Activated CD4-positive, alpha-beta T cell treated with anti-CD3 and anti-CD28 coated beads for 1 hour (primary cell): ENCODE data around the gene NEK10.
A peak's percentile ranks its signal among the peaks of the same experiment; 100 is the strongest.
"Not testable (repeated sequence)": the region's sequence is repeated elsewhere in the genome, so short reads cannot be mapped to it uniquely, and the experiment has no call there.

Source experiments
- DNase-seq: peaks from one replicate; pipeline ENCODE4 v3.0.0-alpha.2; 2020

Gene NEK10, protein sequence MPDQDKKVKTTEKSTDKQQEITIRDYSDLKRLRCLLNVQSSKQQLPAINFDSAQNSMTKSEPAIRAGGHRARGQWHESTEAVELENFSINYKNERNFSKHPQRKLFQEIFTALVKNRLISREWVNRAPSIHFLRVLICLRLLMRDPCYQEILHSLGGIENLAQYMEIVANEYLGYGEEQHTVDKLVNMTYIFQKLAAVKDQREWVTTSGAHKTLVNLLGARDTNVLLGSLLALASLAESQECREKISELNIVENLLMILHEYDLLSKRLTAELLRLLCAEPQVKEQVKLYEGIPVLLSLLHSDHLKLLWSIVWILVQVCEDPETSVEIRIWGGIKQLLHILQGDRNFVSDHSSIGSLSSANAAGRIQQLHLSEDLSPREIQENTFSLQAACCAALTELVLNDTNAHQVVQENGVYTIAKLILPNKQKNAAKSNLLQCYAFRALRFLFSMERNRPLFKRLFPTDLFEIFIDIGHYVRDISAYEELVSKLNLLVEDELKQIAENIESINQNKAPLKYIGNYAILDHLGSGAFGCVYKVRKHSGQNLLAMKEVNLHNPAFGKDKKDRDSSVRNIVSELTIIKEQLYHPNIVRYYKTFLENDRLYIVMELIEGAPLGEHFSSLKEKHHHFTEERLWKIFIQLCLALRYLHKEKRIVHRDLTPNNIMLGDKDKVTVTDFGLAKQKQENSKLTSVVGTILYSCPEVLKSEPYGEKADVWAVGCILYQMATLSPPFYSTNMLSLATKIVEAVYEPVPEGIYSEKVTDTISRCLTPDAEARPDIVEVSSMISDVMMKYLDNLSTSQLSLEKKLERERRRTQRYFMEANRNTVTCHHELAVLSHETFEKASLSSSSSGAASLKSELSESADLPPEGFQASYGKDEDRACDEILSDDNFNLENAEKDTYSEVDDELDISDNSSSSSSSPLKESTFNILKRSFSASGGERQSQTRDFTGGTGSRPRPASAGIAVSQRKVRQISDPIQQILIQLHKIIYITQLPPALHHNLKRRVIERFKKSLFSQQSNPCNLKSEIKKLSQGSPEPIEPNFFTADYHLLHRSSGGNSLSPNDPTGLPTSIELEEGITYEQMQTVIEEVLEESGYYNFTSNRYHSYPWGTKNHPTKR

DNA sequence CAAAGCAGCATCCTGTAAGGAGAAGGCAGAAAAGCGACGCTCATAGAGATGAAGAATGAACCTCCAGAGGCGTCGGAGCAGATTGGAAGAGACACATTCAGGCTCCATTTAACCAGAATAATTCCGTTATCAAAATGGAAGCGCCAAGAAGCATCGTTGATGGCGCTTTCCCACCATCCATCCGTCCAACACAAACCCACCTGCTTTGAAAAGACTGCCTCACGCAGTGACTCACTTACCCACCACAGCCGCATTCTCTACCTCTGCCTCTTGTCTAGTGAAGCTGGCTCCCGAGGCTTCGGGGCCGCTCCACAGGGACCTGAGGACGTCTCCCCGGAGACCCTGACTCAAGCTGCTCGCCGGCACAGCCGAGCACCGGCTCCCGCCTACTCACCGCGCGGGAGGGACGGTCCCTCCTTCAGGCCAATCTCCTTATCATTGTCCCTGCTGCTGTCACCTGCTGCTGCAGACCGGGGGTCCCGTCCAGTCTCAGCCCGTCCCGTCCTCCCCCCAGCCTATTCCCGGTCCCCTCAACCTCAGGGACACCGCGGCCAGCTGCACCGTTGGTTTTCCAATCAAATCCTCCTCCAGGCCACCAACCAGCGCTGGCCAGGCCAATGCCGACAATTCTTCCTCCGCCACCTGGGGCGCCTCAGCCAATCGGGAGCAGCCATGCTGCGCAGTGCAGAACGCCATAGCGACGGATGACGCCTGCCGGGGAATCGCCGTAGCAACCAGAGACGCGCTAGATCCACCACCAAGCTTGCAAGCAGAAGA lies at the start of gene NEK10:
Gene NEK10, minus strand, starts transcription at position 553 of the 777 bp plus-strand sequence. CDS start 16,501 bp downstream, outside the sequence.
- peak; percentile 89 for DNase-seq

DNA sequence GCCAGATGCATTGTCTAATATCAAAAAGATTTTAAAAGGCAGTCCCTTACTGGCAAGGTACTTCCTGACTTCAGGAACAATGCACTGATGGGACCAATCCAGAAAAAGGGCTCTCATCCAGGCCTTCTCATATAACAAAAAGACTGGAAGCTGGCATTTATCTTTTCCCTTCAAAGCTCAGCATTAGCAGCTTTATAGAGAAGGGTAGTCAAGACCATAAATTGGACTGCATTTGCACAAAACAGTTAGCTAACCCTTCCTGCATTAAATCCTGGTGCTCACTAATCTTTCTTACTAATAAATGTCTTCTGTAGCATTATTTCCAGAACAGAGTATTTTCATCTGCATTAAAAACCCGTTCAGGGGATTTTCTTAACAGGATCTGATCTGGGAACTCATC lies 46.0 kb upstream of the NEK10 start:
- DNase-seq: no peak

DNA sequence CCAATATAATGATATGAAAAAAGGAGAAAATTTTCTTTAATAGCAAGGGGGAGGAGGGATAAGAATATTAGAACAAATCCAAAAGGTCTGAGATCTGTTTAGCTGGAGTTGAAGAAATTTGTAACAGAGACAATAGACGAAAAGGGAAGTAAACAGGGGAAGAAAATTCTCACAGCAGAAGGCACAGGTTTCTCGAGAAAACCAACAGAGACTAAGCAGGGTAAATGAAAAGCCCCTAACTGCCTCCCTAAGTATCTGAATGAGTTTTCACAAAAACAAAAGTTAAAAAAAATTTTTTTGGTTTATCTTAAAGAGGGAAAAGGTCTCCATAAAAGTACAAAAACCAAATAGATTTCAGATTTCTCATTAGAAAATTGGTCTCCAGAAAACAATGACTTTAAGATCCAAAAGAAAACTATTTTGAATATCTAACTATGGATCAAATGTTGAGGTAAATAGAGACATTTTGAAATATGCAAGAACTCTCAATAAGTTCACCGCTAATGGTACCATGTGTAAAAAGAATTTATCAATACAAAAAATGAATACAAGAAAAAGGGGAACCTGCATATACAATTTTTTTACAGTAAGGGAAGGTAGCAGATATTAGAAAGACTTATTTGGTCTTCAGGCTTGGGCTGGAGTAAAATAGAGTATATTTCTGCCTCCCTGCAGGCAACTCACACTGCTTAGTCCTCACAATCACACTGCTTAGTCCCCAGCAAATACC lies 23.9 kb upstream of the NEK10 start:
- DNase-seq: no peak

DNA sequence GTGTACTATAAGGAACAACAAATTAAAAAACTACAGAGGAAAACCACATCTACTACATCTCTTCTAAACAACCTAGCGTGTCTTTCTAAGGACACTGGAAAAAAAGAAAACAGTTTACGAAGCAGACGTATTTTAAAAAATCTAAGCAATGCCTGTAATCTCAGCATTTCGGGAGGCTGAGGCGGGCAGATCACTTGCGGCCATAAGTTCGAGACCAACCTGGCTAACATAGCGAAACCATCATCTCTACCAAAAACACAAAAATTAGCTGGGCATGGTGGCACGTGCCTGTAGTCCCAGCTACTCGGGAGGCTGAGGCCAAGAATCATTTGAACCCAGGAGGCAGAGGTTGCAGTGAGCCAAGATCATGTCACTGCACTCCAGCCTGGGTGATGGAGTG lies 23.2 kb upstream of the NEK10 start:
- not testable (repeated sequence) for DNase-seq

DNA sequence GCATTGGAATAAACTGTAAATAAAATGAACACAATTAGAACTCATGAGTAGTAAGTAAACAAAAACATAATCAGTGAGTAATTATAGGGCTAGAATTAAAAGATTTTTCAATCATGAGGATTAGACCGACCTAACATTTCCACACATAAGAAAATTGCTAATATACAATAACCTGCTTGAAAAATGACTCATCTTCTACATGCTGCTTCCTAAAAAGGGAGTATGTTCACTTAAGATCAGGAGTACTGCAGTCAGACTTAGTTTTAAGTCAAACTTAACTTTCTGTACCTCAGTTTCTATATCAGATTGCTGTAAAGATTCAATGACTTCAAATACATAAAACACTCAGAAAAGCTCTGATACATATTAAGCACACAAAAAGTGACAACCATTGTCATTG lies 22.6 kb upstream of the NEK10 start:
- no peak for DNase-seq

DNA sequence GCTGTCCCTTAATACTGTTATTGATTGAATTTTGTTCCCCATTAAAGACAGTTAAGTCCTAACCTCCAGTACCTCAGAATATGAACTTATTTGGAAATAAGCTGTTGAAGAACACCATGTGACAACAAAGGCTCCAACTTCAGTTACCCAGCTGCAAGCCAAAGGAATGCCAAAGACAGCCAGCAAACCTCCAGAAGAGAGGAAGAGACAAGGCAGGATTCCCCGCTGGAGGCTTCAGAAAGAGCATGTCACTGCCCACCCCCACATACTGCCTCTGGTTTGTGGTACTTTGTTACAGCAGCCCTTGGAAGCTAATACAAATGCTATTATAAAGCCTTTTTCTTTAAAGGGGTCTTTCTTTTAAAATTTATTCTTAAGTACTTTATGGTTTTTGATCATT lies 18.4 kb upstream of the NEK10 start:
- DNase-seq: no peak

DNA sequence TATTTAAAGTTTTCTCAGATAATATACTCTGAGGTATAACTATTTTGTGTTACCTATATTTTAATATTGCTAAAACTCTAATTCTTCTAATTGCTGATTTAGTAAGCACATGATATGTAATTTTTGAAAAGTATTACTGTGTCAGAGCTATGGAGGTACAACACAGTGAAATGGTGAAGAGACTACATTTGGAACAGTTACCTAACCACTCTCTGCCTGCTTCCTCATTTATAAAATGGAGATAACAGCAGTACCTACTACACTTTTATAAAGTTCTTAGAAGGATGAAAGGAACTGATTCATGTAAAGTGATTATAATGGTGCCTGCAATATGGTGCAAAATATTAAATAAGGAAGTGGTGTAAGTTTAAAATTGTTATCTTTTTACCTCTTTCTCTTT lies 16.3 kb upstream of the NEK10 start:
- DNase-seq: no peak

DNA sequence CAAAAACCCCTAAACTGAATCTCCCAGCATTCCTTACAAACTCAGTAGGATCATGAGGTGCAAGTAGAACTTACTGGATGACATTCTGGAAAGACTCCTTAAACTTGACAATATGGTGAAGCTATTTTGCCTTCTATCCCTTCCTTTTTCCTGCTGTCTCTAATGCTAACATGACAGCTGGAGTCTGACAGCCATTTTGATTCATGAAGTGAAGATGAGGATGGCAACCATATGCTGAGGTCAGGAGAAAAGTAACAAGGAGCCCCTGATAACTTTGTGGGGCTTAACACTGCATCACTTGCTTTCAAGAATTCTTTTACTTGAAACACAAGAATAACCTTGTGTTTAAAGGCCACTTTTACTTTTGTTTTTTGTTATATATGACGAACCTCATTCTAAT lies 15.0 kb upstream of the NEK10 start:
- DNase-seq: no peak

DNA sequence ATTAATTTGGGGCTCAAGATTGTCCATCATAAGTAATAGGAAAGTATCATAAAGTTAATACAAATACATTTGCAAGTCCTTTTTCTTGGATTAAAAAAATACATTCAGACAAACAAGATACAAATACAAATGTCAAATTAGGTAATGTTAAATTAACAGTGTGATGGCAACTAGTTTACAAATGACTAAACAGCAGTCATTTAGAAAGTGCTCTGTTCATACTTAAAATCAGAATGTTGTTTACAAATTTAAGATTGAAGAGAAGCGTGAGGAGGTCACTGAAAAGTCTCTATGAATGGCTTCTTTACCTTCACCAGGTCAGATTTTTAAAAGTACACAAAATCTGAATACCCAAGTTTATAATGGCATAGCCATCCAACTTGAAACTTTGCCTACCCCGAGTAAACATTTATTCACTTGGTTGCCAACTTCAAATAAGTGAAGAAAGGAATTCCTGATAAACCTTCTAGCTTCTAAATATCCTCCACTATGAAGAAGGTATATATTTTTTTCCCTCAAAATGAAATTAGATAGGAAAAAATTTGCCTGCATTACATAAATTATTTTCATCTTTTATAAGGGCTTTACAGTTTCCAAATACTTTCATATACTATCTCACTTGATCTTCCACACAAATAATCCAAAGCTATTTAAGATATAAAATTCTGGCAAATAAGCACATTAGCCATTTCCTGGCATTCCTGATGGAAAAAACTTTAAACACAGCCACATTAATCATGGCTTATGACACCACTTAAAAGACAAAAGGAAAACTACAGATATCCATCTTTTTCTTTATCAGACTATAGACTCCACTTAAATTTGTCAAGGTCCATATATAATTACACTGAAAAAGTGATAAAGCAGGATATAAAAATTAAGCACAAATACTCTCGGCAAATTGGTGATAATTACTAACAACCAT lies 11.5 kb upstream of the NEK10 start:
- DNase-seq: no peak

DNA sequence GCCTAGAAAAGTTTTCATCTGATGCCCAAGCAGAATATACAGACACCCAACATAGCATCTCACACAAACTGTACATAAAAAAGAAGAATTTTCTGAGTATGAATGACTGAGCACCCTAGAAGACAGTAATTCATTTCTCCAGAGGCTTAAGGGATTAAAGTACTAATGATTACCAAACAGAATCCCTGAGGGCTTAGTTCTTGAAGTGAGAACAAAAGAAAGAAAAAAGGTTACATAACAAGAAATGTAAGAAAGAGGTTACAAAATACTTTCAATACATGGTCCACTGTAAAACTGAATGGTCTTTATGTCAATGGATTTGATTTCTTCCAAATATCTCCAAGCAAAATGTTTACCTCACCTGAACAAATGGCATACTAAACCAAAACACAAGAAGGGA lies 9.1 kb upstream of the NEK10 start:
- DNase-seq: no peak

DNA sequence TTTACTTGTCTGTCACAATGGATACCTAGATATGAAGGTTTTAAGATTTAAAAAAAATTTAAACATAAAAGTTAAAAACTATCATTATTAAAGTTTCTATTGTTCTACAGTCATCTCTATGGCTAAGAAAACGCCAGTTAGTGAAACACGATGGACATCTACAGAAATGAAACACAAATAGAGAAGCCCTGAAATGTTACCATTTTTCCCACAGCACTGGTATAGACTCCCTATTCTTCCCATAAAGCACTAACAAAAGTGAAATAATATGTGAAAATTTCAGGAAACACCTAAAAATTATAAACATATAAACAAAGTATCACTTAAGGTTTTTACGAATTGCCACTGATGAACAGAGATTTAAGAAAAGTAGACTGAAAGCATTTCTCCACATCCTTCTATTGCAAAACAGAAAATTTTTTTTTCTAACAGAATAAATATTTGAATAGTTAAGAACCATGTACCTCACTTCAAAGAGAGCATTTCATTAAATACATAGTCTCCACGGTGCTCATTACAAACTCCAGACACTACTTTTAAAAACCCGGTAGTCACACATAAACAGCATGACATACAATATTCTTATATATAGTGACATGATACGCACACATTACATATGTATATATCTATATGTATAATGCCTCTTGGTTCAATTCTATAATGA lies 7.1 kb upstream of the NEK10 start:
- DNase-seq: no peak

DNA sequence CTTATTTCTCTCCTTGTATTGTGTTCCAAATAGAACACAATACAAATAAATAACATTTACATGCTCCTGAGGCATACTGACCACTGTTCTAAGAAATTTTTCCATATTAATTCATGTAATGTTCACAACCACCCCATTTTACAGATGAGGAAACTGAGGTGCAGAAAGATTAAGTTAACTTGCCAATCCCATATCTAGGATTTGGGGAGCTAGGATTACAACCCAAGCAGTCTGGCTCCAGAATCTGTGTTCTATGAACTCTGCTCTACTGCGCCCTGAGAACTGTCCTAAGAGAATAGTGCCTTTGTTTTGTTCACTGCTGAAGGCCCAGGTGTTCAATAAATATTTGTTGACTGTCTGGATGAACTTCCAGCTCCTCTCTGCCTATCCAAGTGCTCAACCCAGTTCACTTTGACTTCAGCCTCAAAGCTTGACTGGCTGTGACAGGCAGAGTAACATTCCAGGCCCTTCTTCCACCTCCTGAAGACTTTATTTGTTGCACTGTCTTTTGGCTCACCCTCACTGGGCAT lies 3.1 kb downstream of the NEK10 start:
- no peak for DNase-seq

DNA sequence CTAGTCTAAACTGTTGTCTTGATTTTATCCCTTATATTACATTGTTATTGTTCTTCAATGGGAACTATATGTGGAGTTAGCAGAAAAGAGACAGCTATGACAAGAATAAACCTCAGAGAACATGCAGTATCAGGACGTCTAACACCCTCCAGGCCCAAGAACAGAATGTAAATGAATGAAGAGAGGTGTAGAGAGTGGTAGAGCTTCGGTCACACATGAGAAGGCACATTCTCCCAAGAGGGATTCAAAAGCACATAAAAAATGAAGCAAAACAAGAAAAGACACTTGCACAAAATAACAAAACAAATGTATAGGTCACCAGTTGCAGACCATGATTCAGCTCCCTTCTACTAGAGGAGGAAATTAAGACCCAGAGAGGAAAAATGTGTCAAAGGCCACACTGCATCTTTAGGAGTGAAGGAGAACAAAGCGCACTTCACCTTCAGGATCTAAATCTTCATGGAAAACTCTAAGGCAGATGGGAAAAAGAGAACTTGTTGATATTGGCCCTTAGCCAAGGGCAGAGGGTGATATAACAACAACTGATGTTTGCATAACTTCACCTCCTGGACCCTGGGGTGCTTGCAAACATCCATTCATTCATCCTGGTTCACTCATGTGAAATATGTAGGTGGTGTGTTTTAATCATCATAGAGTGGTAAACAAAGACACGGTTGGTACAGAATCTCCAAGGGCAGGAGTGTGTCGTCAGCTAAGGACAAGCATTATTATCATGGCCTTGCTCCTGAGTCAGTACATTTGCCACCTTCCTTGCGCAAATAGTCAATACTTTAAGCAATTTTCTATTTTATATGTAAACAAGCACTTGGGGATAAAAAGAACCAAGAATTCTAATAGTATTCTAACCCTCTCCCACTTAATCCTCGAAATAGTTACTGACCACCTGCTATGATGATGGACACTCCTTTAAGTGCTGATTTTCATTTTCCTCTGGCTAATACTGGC lies 8.8 kb downstream of the NEK10 start:
- no peak for DNase-seq

DNA sequence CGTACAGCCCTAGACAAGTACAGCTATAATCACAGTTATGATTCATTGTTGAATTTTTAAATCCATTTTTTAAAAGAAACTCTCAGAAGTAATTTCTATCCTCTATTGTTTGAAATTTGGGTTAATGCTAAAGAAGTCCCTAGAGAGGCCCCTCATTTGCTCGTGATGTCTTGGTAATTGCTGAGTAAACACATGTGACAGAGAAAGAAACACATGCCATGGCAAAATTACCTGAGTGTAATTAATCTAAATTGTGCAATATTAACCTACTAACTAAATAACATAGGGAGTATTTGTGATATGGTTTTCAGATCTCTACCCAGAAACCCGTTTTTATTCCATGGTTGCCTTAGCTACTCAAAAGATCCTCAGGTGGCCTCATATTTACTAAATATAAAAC lies 10.8 kb downstream of the NEK10 start:
- no peak for DNase-seq

DNA sequence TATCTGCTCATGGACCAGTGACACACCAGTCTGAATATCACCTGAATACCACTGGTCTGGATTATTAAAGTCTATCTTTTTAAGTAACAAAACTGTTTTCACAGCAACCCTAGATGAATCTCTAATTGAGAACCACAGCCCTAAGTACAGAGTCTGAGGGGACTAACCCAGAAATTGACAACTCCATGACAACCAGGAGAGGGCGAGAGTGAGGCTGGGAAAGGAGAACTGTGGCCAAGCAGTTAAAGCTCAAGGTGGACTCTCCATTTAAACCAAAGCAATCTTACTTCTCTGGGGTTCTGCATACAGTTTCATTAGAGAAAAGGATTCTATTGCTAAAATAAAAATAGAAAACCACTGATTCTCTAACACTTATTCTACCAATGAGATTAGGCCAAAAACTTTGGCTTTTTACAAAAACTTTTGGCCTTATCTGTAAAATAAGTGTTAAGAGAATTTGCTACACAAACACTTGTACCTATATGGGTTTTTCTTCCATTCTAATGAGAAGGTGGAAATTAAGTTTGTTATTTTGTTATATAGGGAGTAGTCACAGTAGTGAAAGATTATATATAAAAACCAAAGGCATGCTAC lies 11.4 kb downstream of the NEK10 start:
- DNase-seq: peak; percentile 15

DNA sequence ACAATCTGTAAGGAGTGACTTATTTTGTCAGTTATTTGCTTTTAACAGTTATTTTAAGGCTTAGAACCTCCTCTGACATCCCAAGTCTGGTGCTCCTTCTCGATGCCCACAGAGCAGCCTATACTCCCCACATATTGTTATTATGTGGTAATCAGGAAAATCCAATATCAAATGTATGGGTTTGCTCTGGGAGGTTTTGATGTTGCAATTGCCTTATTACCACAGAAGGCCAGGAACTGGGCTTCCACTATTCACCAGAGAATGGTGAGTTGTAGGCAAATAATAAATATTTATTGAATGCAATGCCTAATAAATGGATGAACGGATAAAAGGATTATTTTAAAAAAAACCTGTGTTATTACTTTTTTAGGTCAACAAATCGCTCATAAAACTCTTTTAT lies 12.2 kb downstream of the NEK10 start:
- no peak for DNase-seq

DNA sequence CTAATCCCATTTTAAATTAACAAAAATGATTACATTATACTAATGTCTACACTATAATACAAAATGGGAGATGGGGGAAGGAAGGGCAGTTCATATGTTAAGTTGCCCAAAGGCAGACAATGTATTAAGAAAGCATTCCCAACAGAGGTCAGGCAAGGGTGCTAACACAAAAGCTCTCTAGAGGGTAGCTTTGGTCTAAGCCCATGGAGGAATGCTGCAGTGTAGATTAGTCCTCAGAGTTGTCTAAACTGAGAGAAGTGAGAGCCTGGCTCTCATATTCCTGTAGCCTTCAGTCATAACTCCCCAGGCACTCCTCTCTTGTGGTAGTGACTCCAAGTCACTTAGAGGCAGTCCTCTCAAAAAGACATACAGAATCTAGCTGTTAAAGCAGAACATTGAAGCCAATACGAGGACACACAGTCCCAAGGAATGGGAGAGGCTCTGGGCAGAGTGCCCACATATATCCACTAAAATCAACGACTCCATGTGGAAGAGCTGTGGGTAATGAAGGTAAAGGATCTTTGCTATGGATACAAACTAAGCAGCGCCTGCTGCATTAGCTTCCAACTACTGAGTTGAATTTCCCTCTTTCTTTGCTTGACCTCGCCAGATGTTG lies 14.5 kb downstream of the NEK10 start:
- no peak for DNase-seq

DNA sequence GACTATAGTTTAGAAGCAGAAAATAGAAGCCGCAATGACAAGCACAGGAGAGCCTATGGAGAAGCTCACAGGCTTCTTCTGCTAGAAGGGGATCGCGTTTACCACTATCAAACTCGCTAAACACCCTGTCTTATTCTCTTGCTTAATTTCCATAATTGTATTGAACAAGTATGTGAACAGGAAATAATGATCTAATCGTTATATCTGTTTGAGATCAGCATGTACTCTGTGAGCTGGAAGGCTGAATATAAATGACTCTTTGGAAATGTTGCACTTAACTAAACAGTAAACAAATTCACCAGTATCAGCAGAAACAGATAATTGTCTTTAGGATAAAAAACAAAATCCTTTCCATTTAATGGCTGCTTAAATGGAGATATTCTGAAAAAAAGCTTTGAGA lies 15.0 kb downstream of the NEK10 start:
- no peak for DNase-seq
